Kidney (tissue), 14 donors: ENCODE data around the gene PKLR. TPM values are rescaled to one million over a fixed set of nuclear protein-coding genes. Genes with fewer than 3 reads are reported as not detected.

ENCODE experiments used
- DNase-seq, 5 donors: peaks; one replicate each; pipeline ENCODE4 v3.0.0-alpha.2; 2013 to 2020
- FAIRE-seq: peaks from 2 replicates; lab custom pipeline; 2012; peaks lifted over from hg19 to GRCh38; lab: Jason Lieb, UNC
- H3K27ac ChIP-seq, 2 donors: one replicate each; pipeline ENCODE4 v1.7.0; 2013; ENCODE audit warnings: low read depth in 2 of 2, low read length in 2 of 2, inconsistent platforms in 1 of 2
- H3K27me3 ChIP-seq: one replicate; pipeline ENCODE4 v1.7.1; 2013; ENCODE audit warnings: low read length, inconsistent platforms; ENCODE audit not compliant: control insufficient read depth, insufficient read depth
- H3K36me3 ChIP-seq, 3 donors: one replicate each; pipeline versions ENCODE4 v1.7.0 to v1.7.1; 2013; ENCODE audit warnings: low read length in 3 of 3, control low read depth in 1 of 3, inconsistent platforms in 1 of 3; ENCODE audit not compliant: insufficient read depth in 3 of 3, control insufficient read depth in 2 of 3
- H3K4me1 ChIP-seq, 3 donors: one replicate each; pipeline versions ENCODE4 v1.7.0 to v1.7.1; 2013; ENCODE audit warnings: low read length in 3 of 3, inconsistent platforms in 1 of 3, low read depth in 1 of 3; ENCODE audit not compliant: control insufficient read depth in 2 of 3, insufficient read depth in 2 of 3
- H3K4me3 ChIP-seq, 3 donors: one replicate each; pipeline versions ENCODE4 v1.7.0 to v1.8.1; 2013; ENCODE audit warnings: low read length in 3 of 3, control low read depth in 1 of 3, inconsistent platforms in 1 of 3
- H3K9ac ChIP-seq, 3 donors: one replicate each; pipeline versions ENCODE4 v1.7.0 to v1.7.1; 2013; ENCODE audit warnings: low read length in 3 of 3, control low read depth in 1 of 3, inconsistent platforms in 1 of 3
- H3K9me3 ChIP-seq, 3 donors: one replicate each; pipeline versions ENCODE4 v1.7.0 to v1.7.1; 2013; ENCODE audit warnings: low read length in 3 of 3, control low read depth in 1 of 3, inconsistent platforms in 1 of 3; ENCODE audit not compliant: control insufficient read depth in 2 of 3, insufficient read depth in 1 of 3
- intact Hi-C: fragments of 100-400 bp; cut with DNase I; formaldehyde crosslinking; loops from one replicate; pipeline ENCODE4 v1.11.1; 2022
- polyA plus RNA-seq: library from polyadenylated mRNA; stranded (reverse); fragments of 350-450 nt; fragmentation: Illumina TruSeq; extraction: RNeasy Lipid Tissue Mini Kit (QIAGEN cat#74804); gene quantifications from one replicate; pipeline ENCODE4 v1.2.3, GENCODE V29; 2014; ENCODE audit warnings: low read depth, low replicate concordance; ENCODE audit not compliant: insufficient read depth
- total RNA-seq: library from RNA; stranded (reverse); fragmentation: NEBNext Ultra II Directional; extraction: Animal tissue kit (Norgen Biotek cat#: 25700); gene quantifications from one replicate; pipeline ENCODE4 v1.2.1, GENCODE V29; 2021
- TF ChIP-seq, protein P1 (sequence below): IDR thresholded peaks from 3 replicates; pipeline ENCODE4 v1.5.1; 2012; ENCODE audit warnings: mild to moderate bottlenecking, moderate library complexity, borderline replicate concordance; ENCODE audit not compliant: insufficient read depth; ENCODE audit errors: extremely low read depth
- donor health status: control.
- donor health status: control.
- donor health status: control.
- donor health status: control.
- donor health status: control.
- donor health status: DM: yes; HTN: yes; CAD: no.
- donor health status: Normal renal cell carcinoma (clear cell type).

The PKLR gene
- total and polyA plus RNA-seq, 2 donors from 2014 or later: 0.82 to 19.9 TPM

DNA sequence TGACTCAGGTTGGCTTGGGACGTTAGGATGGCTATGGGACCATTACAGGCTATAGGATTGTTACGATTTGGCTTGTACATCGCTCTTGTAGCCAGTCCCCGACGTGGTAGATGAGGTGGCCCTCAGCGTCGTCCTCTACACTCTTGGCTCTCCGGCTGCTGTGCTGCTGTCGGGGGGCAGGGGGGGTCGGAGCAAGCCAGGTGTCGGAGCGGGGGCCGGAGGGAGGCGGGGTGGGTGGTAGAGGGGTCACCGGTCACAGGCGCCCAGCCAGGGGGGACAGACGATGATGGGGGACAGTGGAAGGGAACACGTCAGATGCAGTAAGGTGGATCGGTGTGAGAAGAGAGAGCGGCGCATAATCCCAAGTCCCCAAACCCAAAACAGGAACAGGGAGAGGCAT lies 32.6 kb downstream of the PKLR start:
- Histone ChIP-seq H3K9me3 (no peaks in the 10 kb centered on the region), H3K36me3 (peaks cover 8 to 60% (median 46%) of the 10 kb centered on the region in 3 donors), H3K4me3 (no peak overlapping the region), H3K9ac (no peak overlapping the region), H3K27ac (no peak overlapping the region), H3K27me3 (no peaks in the 10 kb centered on the region), H3K4me1 (peaks cover 0 to 6% (median 4%) of the 10 kb centered on the region in 3 donors)
- TF ChIP-seq, protein P1, sequence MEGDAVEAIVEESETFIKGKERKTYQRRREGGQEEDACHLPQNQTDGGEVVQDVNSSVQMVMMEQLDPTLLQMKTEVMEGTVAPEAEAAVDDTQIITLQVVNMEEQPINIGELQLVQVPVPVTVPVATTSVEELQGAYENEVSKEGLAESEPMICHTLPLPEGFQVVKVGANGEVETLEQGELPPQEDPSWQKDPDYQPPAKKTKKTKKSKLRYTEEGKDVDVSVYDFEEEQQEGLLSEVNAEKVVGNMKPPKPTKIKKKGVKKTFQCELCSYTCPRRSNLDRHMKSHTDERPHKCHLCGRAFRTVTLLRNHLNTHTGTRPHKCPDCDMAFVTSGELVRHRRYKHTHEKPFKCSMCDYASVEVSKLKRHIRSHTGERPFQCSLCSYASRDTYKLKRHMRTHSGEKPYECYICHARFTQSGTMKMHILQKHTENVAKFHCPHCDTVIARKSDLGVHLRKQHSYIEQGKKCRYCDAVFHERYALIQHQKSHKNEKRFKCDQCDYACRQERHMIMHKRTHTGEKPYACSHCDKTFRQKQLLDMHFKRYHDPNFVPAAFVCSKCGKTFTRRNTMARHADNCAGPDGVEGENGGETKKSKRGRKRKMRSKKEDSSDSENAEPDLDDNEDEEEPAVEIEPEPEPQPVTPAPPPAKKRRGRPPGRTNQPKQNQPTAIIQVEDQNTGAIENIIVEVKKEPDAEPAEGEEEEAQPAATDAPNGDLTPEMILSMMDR: no peak
- DNase-seq (peak in 1 of 5 donors; percentile 66), FAIRE-seq (no peak)
- intact Hi-C loops: no loop called here

DNA sequence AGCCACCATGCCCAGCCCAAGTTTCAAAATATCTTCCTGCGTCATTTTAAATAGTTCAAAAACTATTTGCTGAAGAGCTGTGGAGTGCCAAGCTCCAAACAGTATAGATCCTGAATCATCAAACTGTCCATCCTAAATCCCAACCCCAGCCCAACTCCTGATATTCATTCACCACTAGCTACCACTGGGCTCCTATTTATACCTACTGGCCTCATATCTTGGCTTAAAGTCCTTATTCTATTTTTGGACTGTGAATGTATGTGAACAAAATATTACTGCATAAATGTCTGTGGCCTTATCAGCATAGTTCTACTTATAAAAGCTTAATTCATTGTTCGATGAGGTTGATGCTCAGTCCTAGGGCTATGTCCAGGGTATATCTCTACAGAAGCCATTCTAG lies 33.9 kb downstream of the PKLR start:
- no peak overlapping the region for H3K27ac ChIP-seq
- H3K9ac ChIP-seq: no peak overlapping the region
- no peaks in the 10 kb centered on the region for H3K27me3 ChIP-seq
- no peak for DNase-seq
- no peaks in the 10 kb centered on the region for H3K9me3 ChIP-seq
- TF ChIP-seq, protein P1: no peak
- no peak overlapping the region for H3K4me3 ChIP-seq
- peaks cover 8 to 68% (median 47%) of the 10 kb centered on the region in 3 donors for H3K36me3 ChIP-seq
- H3K4me1 ChIP-seq: peaks cover 0 to 7% (median 3%) of the 10 kb centered on the region in 3 donors
- intact Hi-C loops: no loop called here
- no peak for FAIRE-seq

DNA sequence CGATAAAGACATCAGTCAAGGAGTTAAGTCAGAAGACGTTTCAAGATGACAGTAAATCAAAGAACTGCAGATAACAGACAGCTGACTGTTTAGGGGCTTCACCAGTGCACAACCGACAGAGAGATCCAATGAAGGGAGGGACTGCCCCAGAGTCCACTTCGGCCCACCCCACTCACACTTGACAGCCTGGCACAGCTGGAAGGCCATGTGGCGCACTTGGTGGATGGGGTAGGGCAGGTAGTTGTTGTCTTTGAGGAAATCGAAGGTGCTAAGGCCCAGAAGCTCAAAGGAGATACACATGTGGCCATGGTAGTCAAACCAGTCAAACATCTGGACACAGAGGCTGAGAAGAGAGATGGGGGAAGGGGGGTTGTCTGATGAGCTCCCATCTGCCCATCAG lies 34.7 kb downstream of the PKLR start:
- H3K4me3 ChIP-seq: no peak overlapping the region
- H3K27me3 ChIP-seq: no peaks in the 10 kb centered on the region
- intact Hi-C loops: no loop called here
- H3K36me3 ChIP-seq: peaks cover 8 to 68% (median 47%) of the 10 kb centered on the region in 3 donors
- TF ChIP-seq, protein P1: no peak
- no peaks in the 10 kb centered on the region for H3K9me3 ChIP-seq
- DNase-seq: peak in 1 of 5 donors; percentile 46
- H3K27ac ChIP-seq: no peak overlapping the region
- H3K4me1 ChIP-seq: peaks cover 0 to 6% (median 3%) of the 10 kb centered on the region in 3 donors
- no peak overlapping the region for H3K9ac ChIP-seq
- no peak for FAIRE-seq

DNA sequence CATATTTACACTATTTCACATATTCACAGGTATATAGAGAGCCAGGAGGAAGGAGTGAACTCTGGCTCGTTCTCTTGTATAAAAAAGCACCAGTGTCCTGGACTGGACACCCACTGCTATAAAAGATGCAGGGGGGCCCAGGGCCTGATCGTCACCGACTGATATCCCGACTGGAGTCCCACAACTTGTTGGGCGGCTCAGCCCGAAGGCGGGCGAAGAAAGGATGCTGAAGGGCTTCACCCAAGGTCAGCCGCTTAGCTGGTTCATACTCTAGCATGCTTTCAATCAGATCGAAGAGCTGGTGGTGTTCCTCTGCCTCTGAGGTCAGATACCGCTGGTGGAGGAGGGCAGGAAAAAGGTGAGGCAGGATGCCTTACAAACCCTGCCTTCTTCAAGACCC lies 38.2 kb downstream of the PKLR start:
- intact Hi-C loops: no loop called here
- TF ChIP-seq, protein P1: no peak
- Histone ChIP-seq H3K4me1 (peaks cover 0 to 15% (median 10%) of the 10 kb centered on the region in 3 donors), H3K27ac (no peak overlapping the region), H3K9ac (no peak overlapping the region), H3K27me3 (no peaks in the 10 kb centered on the region), H3K9me3 (no peaks in the 10 kb centered on the region), H3K36me3 (peaks cover 4 to 48% (median 24%) of the 10 kb centered on the region in 3 donors), H3K4me3 (no peak overlapping the region)
- no peak for FAIRE-seq
- peak in 1 of 5 donors; percentile 46 for DNase-seq
